Gastrocnemius medialis (tissue), 4 donors: Measurements from ENCODE around the gene ETHE1. TPM values are rescaled to one million over a fixed set of nuclear protein-coding genes. Genes with fewer than 3 reads are reported as not detected.

Source experiments
- ATAC-seq, 2 donors: fragments of 150-250 bp; one replicate each; pipeline ENCODE4 v1.9.1; 2016
- DNase-seq, 2 donors: peaks; one replicate each; pipeline ENCODE4 v3.0.0-alpha.2; 2019
- H3K27ac ChIP-seq, 4 donors: fragments of 200-600 bp; sonication (generic); 1 replicate in 1 of 4; 2 replicates in 3 of 4; pipeline ENCODE4 v1.5.1; 2016 to 2018; ENCODE audit warnings: mild to moderate bottlenecking in 2 of 4, moderate library complexity in 1 of 4
- H3K27me3 ChIP-seq, 3 donors: fragments of 200-600 bp; sonication (generic) in 2 of 3; 1 replicate in 1 of 3; 2 replicates in 2 of 3; pipeline versions ENCODE4 v1.5.1 to v1.6.0; 2016 to 2019; ENCODE audit warnings: mild to moderate bottlenecking in 1 of 3, moderate library complexity in 1 of 3
- H3K36me3 ChIP-seq, 2 donors: fragments of 200-600 bp; sonication (generic) in 1 of 2; one replicate each; pipeline ENCODE4 v1.5.1; 2017 to 2018
- H3K4me1 ChIP-seq, 2 donors: fragments of 200-600 bp; sonication (generic) in 1 of 2; one replicate each; pipeline ENCODE4 v1.5.1; 2016 to 2017; ENCODE audit warnings: mild to moderate bottlenecking in 2 of 2
- H3K4me3 ChIP-seq, 4 donors: fragments of 200-600 bp; sonication (generic) in 3 of 4; 1 replicate in 1 of 4; 2 replicates in 3 of 4; pipeline ENCODE4 v1.5.1; 2016 to 2019; ENCODE audit warnings: mild to moderate bottlenecking in 2 of 4
- H3K9me3 ChIP-seq, 3 donors: fragments of 200-600 bp; sonication (generic) in 2 of 3; 1 replicate in 1 of 3; 2 replicates in 2 of 3; pipeline ENCODE4 v1.5.1; 2016 to 2019
- CTCF ChIP-seq, 5 experiments: fragments of 450-650 bp in 3 of 5; fragments of 200-600 bp in 2 of 5; sonication (generic) in 2 of 5; IDR thresholded peaks in 4 of 5; conservative IDR thresholded peaks in 1 of 5; 1 replicate in 4 of 5; 2 replicates in 1 of 5; pipeline ENCODE4 v1.5.1; 2016 to 2019; ENCODE audit warnings: antibody characterized with exemption in 5 of 5, mild to moderate bottlenecking in 3 of 5, moderate library complexity in 3 of 5
- POLR2A ChIP-seq, 2 donors: fragments of 450-650 bp; IDR thresholded peaks; one replicate each; pipeline ENCODE4 v1.6.1; 2017; ENCODE audit warnings: antibody characterized with exemption in 2 of 2, mild to moderate bottlenecking in 2 of 2, moderate library complexity in 2 of 2
- in situ Hi-C, 4 donors: fragments of 200-750 bp; cut with MboI; loops; one replicate each; pipeline versions ENCODE4 v1.15.0 to v1.8.0; 2017; ENCODE audit warnings: low sequenced_read_pairs in 4 of 4
- intact Hi-C: fragments of 100-400 bp; cut with DNase I; formaldehyde crosslinking; loops from one replicate; pipeline ENCODE4 v1.15.1; 2023; ENCODE audit warnings: low total_unique reads
- total RNA-seq, 4 donors: library from RNA; depleted of rRNA; stranded (reverse); fragments of >200 nt; gene quantifications; one replicate each; pipeline versions ENCODE4 v1.1.0 to v1.2.3, GENCODE V29; 2016

The ETHE1 gene
- total RNA-seq, 4 donors from 2014 or later, result 18.6 to 34.8 (median 29.2) TPM

GRCh38 chr19:43541920-43542650 is 15.1 kb upstream of the ETHE1 start:
- Histone ChIP-seq H3K27me3 (no peaks in the 10 kb centered on the region), H3K36me3 (peaks cover 7 to 59% of the 10 kb centered on the region in 2 donors)

GRCh38 chr19:43540381-43540780 is 13.4 kb upstream of the ETHE1 start:
- Histone ChIP-seq H3K36me3 (peaks cover 7 to 56% of the 10 kb centered on the region in 2 donors), H3K4me3 (no peak overlapping the region), H3K9me3 (no peaks in the 10 kb centered on the region), H3K4me1 (peaks cover 0 to 4% of the 10 kb centered on the region in 2 donors), H3K27ac (no peak overlapping the region), H3K27me3 (no peaks in the 10 kb centered on the region)
- in situ Hi-C loops, result loop anchor here in 1 of 4 donors (25.0 kb wide), 1 partner anchor 122 kb away; the partner anchor contains the start of gene PLAUR
- ATAC-seq, result no peak
- no peak for TF ChIP-seq POLR2A (IDR thresholded peaks at IDR 0.05)
- no peak for TF ChIP-seq CTCF (IDR thresholded peaks at IDR 0.05 in 4 of 5, conservative IDR thresholded peaks at IDR 0.05 in 1 of 5)
- no peak for DNase-seq
- intact Hi-C loops, result no loop called here

More at GRCh38 chr19:43541920-43542650, 15.1 kb upstream of the ETHE1 start:
- intact Hi-C loops, result no loop called here
- TF ChIP-seq CTCF (IDR thresholded peaks at IDR 0.05 in 4 of 5, conservative IDR thresholded peaks at IDR 0.05 in 1 of 5) (no peak), POLR2A (IDR thresholded peaks at IDR 0.05) (no peak)
- Histone ChIP-seq H3K9me3 (no peaks in the 10 kb centered on the region), H3K4me3 (no peak overlapping the region), H3K4me1 (no peaks in the 10 kb centered on the region), H3K27ac (no peak overlapping the region)
- DNase-seq (no peak), ATAC-seq (no peak)
- in situ Hi-C loops, result loop anchor here in 1 of 4 donors (25.0 kb wide), 1 partner anchor 120 kb away; the partner anchor contains the start of gene PLAUR

- Histone ChIP-seq H3K27ac (no peak overlapping the region), H3K36me3 (peaks cover 7 to 44% of the 10 kb centered on the region in 2 donors), H3K9me3 (no peaks in the 10 kb centered on the region), H3K4me3 (no peak overlapping the region), H3K4me1 (peaks cover 4% of the 10 kb centered on the region in 2 donors), H3K27me3 (no peaks in the 10 kb centered on the region)
- no peak for DNase-seq
- intact Hi-C loops (loop anchor here (10.0 kb wide), 1 partner anchor 216 kb away; the partner anchor contains the start of gene SMG9), in situ Hi-C loops (loop anchor here in 1 of 4 donors (25.0 kb wide), 1 partner anchor 123 kb away; the partner anchor contains the start of gene PLAUR)
- ATAC-seq, result no peak
- TF ChIP-seq POLR2A (IDR thresholded peaks at IDR 0.05) (no peak), CTCF (IDR thresholded peaks at IDR 0.05 in 4 of 5, conservative IDR thresholded peaks at IDR 0.05 in 1 of 5) (no peak)
Measured at GRCh38 chr19:43538922-43539321, 11.9 kb upstream of the ETHE1 start.

- Histone ChIP-seq H3K4me3 (no peak overlapping the region), H3K27ac (peak overlapping the region; percentile 76 to 86 (median 80)), H3K27me3 (no peaks in the 10 kb centered on the region), H3K9me3 (no peaks in the 10 kb centered on the region), H3K36me3 (peaks cover 7 to 19% of the 10 kb centered on the region in 2 donors), H3K4me1 (peaks cover 12 to 20% of the 10 kb centered on the region in 2 donors)
- in situ Hi-C loops (loop anchor here in 1 of 4 donors (25.0 kb wide), 1 partner anchor 127 kb away; the partner anchor contains the start of gene PLAUR), intact Hi-C loops (loop anchor here (5.0 to 10.0 kb wide), 3 partner anchors 42 to 1578 kb away; partner anchors contain the start of genes PINLYP, RABAC1, SMG9 and XRCC1)
- DNase-seq (peak in 1 of 2 donors; percentile 45), ATAC-seq (no peak)
- TF ChIP-seq POLR2A (IDR thresholded peaks at IDR 0.05), result no peak
- peak in 4 of 5 experiments; percentile 7 to 57 (median 48) for TF ChIP-seq CTCF (IDR thresholded peaks at IDR 0.05 in 4 of 5, conservative IDR thresholded peaks at IDR 0.05 in 1 of 5)
Measured at GRCh38 chr19:43534816-43535761, 8.1 kb upstream of the ETHE1 start.
